PFSK-1 (cell line): ENCODE results near the gene RSPO3.

Experiments used
- FOXP2 ChIP-seq: optimal IDR thresholded peaks from 2 replicates; pipeline ENCODE3; 2011; ENCODE audit warnings: borderline replicate concordance, control low read depth, inconsistent platforms; ENCODE audit not compliant: insufficient read depth; ENCODE audit errors: extremely low read length, extremely low read depth
- POLR2AphosphoS5 ChIP-seq: IDR thresholded peaks from 2 replicates; pipeline ENCODE4 v1.6.1; 2012; ENCODE audit warnings: low read depth, mild to moderate bottlenecking, control low read depth, low read length, moderate library complexity
- REST ChIP-seq, 2 experiments: IDR thresholded peaks; 2 replicates each; pipeline versions ENCODE4 v1.6.1 to v1.8.0; 2011 to 2012; ENCODE audit warnings: low read depth in 2 of 2, low read length in 2 of 2, control low read depth in 1 of 2, inconsistent platforms in 1 of 2, mild to moderate bottlenecking in 1 of 2, moderate library complexity in 1 of 2; ENCODE audit not compliant: insufficient read depth in 1 of 2
- SIN3A ChIP-seq: IDR thresholded peaks from 2 replicates; pipeline ENCODE4 v1.6.1; 2012; ENCODE audit warnings: mild to moderate bottlenecking, low read length, moderate library complexity, borderline replicate concordance; ENCODE audit not compliant: insufficient read depth
- TAF1 ChIP-seq: IDR thresholded peaks from 2 replicates; pipeline ENCODE4 v1.6.1; 2012; ENCODE audit warnings: low read length, control low read depth, borderline replicate concordance; ENCODE audit not compliant: insufficient read depth

RSPO3 gene

GRCh38 chr6:127204281-127204680 is 85.8 kb downstream of the RSPO3 start:
- TF ChIP-seq TAF1 (no peak), FOXP2 (no peak), REST (IDR thresholded peaks at IDR 0.05; ENCODE audit: insufficient read depth in 1 of 2, low read depth in 2 of 2, low read length in 2 of 2) (no peak), SIN3A (no peak), POLR2AphosphoS5 (no peak)

- TF ChIP-seq REST (IDR thresholded peaks at IDR 0.05; ENCODE audit: insufficient read depth in 1 of 2, low read depth in 2 of 2, low read length in 2 of 2): no peak
- no peak for TF ChIP-seq FOXP2
- no peak for TF ChIP-seq TAF1
- no peak for TF ChIP-seq POLR2AphosphoS5
- TF ChIP-seq SIN3A: no peak
Observed at GRCh38 chr6:127205036-127205435, 86.6 kb downstream of the RSPO3 start.

- TF ChIP-seq FOXP2: no peak
Observed at GRCh38 chr6:127206531-127207095, 88.1 kb downstream of the RSPO3 start.

GRCh38 chr6:127207591-127208120 is 89.2 kb downstream of the RSPO3 start:
- no peak for TF ChIP-seq POLR2AphosphoS5
- TF ChIP-seq FOXP2: no peak
- TF ChIP-seq TAF1: no peak
- no peak for TF ChIP-seq SIN3A
- TF ChIP-seq REST (IDR thresholded peaks at IDR 0.05; ENCODE audit: insufficient read depth in 1 of 2, low read depth in 2 of 2, low read length in 2 of 2): no peak

GRCh38 chr6:127210725-127211124 is 92.3 kb downstream of the RSPO3 start:
- no peak for TF ChIP-seq REST (IDR thresholded peaks at IDR 0.05; ENCODE audit: insufficient read depth in 1 of 2, low read depth in 2 of 2, low read length in 2 of 2)
- TF ChIP-seq SIN3A: no peak
- TF ChIP-seq FOXP2: no peak
- no peak for TF ChIP-seq TAF1
- TF ChIP-seq POLR2AphosphoS5: no peak
